HEK293 (cell line): ENCODE measurements around the gene ASXL2.

ENCODE experiments used
- CTCF ChIP-seq: fragments of 450-650 bp; formaldehyde crosslinking; IDR thresholded peaks from 2 replicates; pipeline ENCODE4 v1.5.1; 2016; ENCODE audit warnings: missing biosample characterization, missing genetic modification characterization
- ZNF157 ChIP-seq: fragments of 450-650 bp; formaldehyde crosslinking; IDR thresholded peaks from 2 replicates; pipeline ENCODE4 v1.5.1; 2016; ENCODE audit warnings: missing biosample characterization, missing genetic modification characterization
- ZNF274 ChIP-seq, 2 experiments: fragments of 200-500 bp in 1 of 2; fragments of 450-650 bp in 1 of 2; sonication (Bioruptor generic) in 1 of 2; formaldehyde crosslinking in 1 of 2; IDR thresholded peaks; 2 replicates each; pipeline versions ENCODE4 v1.5.1 to v1.6.1; 2014 to 2016; ENCODE audit warnings: borderline replicate concordance in 1 of 2, inconsistent platforms in 1 of 2, low read length in 1 of 2, missing biosample characterization in 1 of 2, missing genetic modification characterization in 1 of 2

DNA sequence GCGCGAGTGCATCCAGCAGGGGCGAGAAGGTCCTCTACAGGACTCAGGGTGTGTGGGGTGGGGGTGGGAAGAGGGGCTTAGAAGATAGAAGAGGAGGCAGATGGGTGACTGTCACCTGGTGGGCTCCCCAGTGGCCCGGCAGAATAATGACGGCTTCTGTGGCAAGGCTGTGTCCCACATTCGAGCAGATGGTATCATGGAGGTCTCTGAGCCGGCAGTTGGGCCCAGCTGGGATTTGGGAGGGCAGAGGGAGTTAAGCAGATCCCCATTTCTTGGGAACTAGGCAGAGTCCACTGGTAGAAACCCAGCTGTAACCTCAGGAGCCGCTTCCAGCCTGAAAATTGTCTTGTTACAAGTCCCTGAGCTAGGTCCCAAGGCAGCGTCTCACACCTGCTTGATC, 176.5 kb downstream of the ASXL2 start:
- TF ChIP-seq ZNF274 (IDR thresholded peaks at IDR 0.05; ENCODE audit: low read length) (no peak), ZNF274 (tag by site-specific recombination; IDR thresholded peaks at IDR 0.05; ENCODE audit: borderline replicate concordance) (no peak), ZNF157 (no peak), CTCF (tag by site-specific recombination) (no peak)
